Stimulated activated CD8-positive, alpha-beta memory T cell treated with anti-CD3 and anti-CD28 coated beads, Interleukin-12 subunit alpha, Interleukin-12 subunit beta, amount 100 ng/mL, for 24 hours (primary cell): Measurements from ENCODE around the gene ERGIC1.
"Not testable (repeated sequence)": the region's sequence is repeated elsewhere in the genome, so short reads cannot be mapped to it uniquely, and the experiment has no call there.

Source experiments
- DNase-seq: peaks from one replicate; pipeline ENCODE4 v3.0.0-alpha.2; 2020; ENCODE audit errors: extremely low read depth

The ERGIC1 gene

GRCh38 chr5:172878933-172879752, 45.1 kb downstream of the ERGIC1 start:
- DNase-seq, result peak; percentile 16

DNA sequence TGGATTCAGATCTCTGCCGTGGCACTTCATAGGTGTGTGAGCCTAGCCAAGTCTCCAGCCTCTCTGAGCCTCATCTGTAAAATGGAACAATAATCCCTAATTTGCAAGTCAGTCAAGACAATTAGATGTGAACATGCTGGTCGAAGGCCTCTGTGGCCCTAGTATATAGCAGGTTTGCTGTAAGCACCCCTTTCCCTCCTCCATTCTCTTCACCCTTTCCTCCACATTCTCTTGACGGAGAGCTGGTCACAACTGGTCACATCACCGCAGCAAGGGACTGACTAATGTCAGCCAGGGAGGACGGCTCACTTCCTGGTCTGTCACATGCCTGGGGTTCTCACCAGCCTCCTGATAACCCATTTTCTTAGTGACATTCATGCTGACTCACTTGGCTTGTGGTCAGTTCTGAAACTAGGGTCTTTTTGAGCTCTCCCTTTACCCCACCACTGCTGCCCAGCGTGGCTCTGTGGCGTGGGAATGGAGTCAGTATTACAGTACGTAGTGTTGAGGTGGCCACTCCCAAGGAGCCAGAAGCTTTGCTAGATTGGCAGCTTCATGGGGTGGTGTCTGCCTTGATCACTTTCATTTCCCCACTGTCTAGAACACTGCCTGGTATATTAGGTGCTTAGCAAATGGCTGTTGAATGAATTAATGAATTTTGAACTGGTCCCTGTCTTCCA, 47.8 kb downstream of the ERGIC1 start:
- DNase-seq, result no peak

- DNase-seq, result no peak
Measured at GRCh38 chr5:172883066-172883465, 49.0 kb downstream of the ERGIC1 start.

- DNase-seq, result no peak
Measured at GRCh38 chr5:172885597-172886340, 51.7 kb downstream of the ERGIC1 start.

DNA sequence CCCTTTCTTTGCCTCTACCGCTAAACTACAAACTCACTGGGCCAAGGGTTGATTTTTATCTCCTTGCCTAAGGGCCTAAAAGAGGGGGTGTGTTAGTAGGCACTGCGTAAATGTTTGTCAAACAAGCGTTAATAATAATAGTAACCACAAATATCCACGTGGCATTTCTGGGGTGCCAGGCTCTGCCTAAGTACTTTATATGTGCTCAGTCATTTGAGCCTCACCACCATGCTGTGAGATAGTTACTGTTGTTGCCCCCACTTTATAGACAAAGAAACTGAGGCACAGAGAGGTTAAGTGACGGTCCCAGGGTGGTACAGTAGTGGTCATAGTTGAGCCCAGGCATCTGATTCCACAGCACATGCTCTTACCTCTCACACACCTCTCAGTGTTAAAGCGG, 52.4 kb downstream of the ERGIC1 start:
- no peak for DNase-seq

DNA sequence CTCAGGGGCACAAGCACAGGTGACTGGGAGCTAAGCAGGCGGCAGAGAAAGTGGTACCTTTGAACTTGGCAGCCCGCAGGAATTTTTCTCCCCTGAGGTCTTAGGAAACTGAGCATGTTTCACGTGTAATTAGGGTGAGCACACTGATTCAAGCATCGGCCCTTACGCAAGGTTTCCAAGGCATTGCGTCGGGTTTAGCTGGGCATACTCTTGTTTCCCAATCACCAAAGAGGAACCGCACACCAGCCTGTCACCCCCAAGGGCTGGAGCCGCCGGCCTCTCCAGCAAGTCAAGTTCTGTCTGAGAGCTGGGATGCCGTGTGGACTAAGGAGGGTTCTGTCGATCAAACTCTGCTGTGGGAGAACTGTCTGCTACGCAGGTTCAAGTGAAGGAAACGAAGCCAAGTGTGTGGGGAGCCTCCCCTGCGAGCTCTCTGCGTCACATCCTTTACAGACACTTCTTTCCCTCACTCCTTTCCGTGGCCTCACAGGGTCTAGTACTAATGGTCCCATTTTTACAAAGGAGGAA, 53.0 kb downstream of the ERGIC1 start:
- no peak for DNase-seq

DNA sequence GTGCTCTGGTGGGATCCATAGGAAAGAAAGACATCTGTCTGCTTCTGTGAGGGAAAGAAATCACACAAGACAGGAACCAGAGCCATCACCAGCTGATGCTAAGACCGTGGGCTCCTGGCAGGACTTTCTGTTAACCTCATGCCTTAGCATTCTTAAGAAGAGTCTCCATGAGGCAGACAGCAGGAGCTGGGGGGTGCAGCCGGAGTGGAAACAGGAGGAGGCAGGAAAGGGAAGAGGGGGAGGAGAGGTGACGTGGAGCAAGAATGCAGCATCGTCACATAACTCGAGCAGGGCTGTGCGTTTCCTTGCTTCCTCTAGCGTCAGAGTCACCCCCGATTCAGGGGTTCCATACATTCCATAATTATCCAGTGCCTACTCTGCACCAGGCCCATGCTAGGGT, 53.6 kb downstream of the ERGIC1 start:
- no peak for DNase-seq

GRCh38 chr5:172890659-172891058, 56.6 kb downstream of the ERGIC1 start:
- DNase-seq, result no peak

DNA sequence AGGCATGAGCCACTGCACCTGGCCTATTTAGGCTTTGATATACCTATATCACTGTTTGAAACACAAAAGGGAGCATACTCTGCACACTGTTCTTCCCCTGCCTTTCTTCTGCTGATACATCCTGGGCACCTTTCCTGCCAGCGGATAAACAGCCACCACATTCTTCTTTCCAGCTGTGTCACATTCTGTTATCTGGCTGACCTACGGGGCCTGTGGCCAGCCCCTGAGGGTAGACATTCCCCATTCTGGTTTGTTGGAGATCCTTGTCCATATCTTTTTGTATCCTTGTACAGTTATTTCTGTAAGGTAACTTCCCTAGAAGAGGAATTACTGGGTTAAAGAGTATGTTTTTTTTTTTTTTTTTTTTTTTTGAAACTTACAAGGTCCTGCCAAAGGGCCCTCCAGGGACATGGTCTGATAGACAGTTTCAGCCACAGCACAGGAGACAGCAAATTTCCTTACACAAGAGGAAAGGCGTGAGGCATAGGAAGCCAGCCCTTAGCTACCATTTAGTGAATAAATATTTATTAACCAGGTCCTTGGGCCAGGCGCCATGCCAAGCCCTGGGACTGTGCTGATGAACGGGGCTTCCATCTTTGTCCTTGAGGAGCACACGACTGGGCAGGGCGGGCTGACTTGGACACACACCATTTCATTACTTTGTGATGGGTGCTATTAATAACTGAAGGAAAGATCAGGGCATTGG, 57.8 kb downstream of the ERGIC1 start:
- no peak for DNase-seq

GRCh38 chr5:172892713-172893112, 58.7 kb downstream of the ERGIC1 start:
- DNase-seq, result no peak

- no peak for DNase-seq
Measured at GRCh38 chr5:172894767-172895388, 60.8 kb downstream of the ERGIC1 start.

- no peak for DNase-seq
Measured at GRCh38 chr5:172895549-172895948, 61.5 kb downstream of the ERGIC1 start.

- no peak for DNase-seq
Measured at GRCh38 chr5:172896465-172896864, 62.4 kb downstream of the ERGIC1 start.

- DNase-seq, result not testable (repeated sequence)
Measured at GRCh38 chr5:172897067-172897466, 63.0 kb downstream of the ERGIC1 start.

GRCh38 chr5:172897481-172898217, 63.6 kb downstream of the ERGIC1 start:
- no peak for DNase-seq

DNA sequence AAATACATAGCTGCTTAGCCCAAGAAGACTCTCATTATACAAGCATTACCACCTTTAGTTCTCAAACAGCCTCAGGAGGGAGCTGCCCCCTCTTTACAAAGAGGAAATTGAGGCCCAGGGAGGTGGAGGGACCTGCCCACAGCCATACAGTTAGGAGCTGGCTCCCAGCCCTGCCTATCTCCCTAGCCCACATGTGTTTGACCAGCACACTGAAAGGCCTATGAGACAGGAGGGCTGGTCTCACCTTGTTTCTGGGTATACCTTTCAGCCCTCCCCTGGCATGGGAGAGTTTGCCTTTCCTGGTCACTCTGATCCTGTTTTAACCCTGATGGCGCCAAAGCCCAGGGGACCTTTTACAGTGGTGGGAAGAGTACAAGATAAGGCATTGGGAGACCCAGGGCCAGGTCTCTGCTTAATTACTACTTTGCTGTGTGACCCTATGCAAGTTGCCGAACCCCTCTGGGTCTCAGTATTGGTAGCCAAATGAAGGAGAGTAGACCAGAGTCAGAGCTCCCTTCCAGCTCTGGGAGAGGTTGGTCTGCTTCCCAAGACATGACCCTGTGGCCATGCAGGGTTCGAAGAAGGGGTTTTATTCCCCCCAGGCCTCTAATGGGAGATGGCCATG, 64.3 kb downstream of the ERGIC1 start:
- DNase-seq, result no peak

- no peak for DNase-seq
Measured at GRCh38 chr5:172898843-172899369, 64.9 kb downstream of the ERGIC1 start.

GRCh38 chr5:172899436-172899835, 65.4 kb downstream of the ERGIC1 start:
- no peak for DNase-seq

GRCh38 chr5:172901012-172901780, 67.1 kb downstream of the ERGIC1 start:
- no peak for DNase-seq
